ENCODE results near the gene GPR6. TPM values are rescaled to one million over a fixed set of nuclear protein-coding genes. Genes with fewer than 3 reads are reported as not detected.

The GPR6 gene, protein sequence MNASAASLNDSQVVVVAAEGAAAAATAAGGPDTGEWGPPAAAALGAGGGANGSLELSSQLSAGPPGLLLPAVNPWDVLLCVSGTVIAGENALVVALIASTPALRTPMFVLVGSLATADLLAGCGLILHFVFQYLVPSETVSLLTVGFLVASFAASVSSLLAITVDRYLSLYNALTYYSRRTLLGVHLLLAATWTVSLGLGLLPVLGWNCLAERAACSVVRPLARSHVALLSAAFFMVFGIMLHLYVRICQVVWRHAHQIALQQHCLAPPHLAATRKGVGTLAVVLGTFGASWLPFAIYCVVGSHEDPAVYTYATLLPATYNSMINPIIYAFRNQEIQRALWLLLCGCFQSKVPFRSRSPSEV
- not detected in 2 replicates for total RNA-seq

DNA sequence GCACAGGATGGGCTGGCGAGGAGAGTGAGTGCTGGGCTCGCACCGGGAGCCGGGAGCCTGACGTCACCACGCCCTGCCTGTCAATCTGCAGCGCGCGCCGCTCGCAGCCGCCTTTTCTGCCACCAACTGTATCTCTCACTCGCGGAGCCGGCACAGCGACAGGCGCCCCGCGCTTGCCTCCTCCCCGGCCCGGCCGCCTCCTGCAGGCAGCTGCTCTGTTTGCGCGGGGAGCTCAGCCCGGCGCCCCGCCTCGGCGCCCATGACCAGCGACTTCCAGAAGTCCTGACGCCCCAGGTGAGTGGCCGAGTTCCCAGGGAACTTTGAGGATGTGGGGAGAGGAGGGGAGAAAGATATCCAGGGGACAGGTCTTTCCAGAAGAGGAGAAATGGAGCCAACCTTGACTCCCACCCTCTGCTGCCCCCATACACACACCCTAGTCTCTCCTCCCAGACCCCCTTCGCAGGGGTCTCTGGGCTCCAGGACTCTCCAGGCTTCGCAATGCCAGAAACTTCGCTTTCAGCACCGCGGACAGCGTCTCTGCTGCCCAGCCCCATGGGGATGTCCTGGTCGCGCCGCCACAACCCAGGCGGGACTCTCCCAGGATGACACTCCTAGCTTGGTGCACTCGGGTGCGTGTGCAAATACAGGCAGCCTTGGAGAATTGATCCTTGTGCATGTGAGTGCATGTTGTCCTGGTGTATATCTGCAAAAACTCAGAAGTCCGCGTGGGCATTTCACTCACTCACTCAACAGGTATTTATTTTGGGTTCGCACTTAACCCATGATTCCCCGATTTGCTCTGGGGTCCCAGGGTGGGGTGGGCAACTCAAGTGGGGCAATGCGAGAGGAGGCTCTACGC lies at the start of gene GPR6:
TSS of gene GPR6 (plus strand) at position 138 of the 859 bp plus-strand sequence. CDS start 802 bp downstream, outside the sequence.
- Histone ChIP-seq H3K36me3 (ENCODE audit: control insufficient read depth, insufficient read depth, low read length) (no peaks in the 10 kb centered on the region), H3K4me3 (ENCODE audit: low read depth, low read length) (no peak within 1 kb of the TSS), H3K27me3 (ENCODE audit: control insufficient read depth, insufficient read depth, low read length) (peaks cover 12% of the 10 kb centered on the region)
- FAIRE-seq: no peak
- DNase-seq (ENCODE audit: low read depth): peak; percentile 28
- TF ChIP-seq, protein P1, sequence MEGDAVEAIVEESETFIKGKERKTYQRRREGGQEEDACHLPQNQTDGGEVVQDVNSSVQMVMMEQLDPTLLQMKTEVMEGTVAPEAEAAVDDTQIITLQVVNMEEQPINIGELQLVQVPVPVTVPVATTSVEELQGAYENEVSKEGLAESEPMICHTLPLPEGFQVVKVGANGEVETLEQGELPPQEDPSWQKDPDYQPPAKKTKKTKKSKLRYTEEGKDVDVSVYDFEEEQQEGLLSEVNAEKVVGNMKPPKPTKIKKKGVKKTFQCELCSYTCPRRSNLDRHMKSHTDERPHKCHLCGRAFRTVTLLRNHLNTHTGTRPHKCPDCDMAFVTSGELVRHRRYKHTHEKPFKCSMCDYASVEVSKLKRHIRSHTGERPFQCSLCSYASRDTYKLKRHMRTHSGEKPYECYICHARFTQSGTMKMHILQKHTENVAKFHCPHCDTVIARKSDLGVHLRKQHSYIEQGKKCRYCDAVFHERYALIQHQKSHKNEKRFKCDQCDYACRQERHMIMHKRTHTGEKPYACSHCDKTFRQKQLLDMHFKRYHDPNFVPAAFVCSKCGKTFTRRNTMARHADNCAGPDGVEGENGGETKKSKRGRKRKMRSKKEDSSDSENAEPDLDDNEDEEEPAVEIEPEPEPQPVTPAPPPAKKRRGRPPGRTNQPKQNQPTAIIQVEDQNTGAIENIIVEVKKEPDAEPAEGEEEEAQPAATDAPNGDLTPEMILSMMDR (IDR thresholded peaks at IDR 0.05; ENCODE audit: insufficient read depth, low read length, severe bottlenecking): no peak

DNA sequence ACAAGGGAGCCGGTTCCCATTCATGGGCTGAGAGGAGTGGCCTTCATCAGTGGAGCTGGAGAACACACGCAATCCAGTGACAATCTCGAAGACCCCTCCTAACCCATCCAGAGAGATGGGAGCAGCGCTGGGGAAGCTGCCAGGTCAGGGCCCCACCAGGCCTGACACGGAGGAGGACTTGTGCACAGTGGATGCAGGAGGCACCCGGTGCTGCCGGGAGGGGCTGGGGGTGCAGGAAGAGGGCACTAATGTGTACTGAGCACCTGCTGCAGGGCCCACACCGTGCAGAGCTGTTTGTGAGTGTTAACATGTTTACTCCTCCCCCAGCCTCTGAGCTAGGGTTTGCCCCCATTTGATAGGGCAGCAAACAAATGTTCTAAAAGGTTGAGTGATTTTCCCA lies 43.8 kb upstream of the GPR6 start:
- H3K4me3 ChIP-seq (ENCODE audit: low read depth, low read length): no peak overlapping the region
- H3K27me3 ChIP-seq (ENCODE audit: control insufficient read depth, insufficient read depth, low read length): no peaks in the 10 kb centered on the region
- no peak for DNase-seq (ENCODE audit: low read depth)
- TF ChIP-seq, protein P1 (IDR thresholded peaks at IDR 0.05; ENCODE audit: insufficient read depth, low read length, severe bottlenecking): no peak
- no peaks in the 10 kb centered on the region for H3K36me3 ChIP-seq (ENCODE audit: control insufficient read depth, insufficient read depth, low read length)
- no peak for FAIRE-seq

DNA sequence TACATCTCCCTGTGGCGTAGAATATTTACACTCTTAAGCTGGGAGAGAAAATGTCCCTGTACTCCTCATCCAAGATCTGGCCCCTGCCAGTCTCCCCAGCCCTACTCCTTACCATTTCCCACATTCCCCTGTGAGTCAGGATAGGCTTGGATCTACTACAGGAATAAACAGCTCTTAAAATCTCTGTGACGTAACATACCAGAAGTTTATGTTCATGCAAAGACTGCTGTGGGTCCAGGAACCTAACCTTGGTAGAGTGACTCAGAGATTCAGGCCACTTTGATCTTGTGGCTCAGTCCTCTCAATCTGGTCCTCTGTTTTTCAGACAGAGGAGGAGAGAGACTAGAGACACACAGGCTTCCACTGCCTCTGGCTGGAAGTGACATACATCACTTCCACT lies 38.5 kb upstream of the GPR6 start:
- Histone ChIP-seq H3K27me3 (ENCODE audit: control insufficient read depth, insufficient read depth, low read length) (no peaks in the 10 kb centered on the region), H3K4me3 (ENCODE audit: low read depth, low read length) (no peak overlapping the region), H3K36me3 (ENCODE audit: control insufficient read depth, insufficient read depth, low read length) (no peaks in the 10 kb centered on the region)
- TF ChIP-seq, protein P1 (IDR thresholded peaks at IDR 0.05; ENCODE audit: insufficient read depth, low read length, severe bottlenecking): no peak
- no peak for FAIRE-seq
- peak; percentile 26 for DNase-seq (ENCODE audit: low read depth)

DNA sequence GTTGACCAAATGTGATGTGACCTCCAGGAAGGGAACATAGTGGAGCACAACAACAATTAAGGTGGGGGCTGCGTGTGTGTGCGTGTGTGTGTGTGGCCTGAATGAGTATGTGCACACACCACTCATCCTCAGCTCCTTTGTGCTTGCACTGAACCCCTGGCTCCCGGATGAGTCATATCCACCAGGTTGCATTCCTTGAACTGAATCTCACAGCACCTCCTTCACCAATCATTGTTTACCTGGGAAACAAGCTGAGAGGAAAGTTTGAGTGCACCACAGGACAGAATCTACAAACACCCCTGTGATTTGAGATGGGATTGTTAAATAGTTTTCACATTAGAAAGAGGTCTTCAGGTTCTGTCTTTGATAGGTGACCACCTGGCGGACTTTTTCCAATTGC lies 33.7 kb upstream of the GPR6 start:
- TF ChIP-seq, protein P1 (IDR thresholded peaks at IDR 0.05; ENCODE audit: insufficient read depth, low read length, severe bottlenecking): no peak
- DNase-seq (ENCODE audit: low read depth) (peak; percentile 91), FAIRE-seq (peak; percentile 81)
- Histone ChIP-seq H3K36me3 (ENCODE audit: control insufficient read depth, insufficient read depth, low read length) (no peaks in the 10 kb centered on the region), H3K27me3 (ENCODE audit: control insufficient read depth, insufficient read depth, low read length) (no peaks in the 10 kb centered on the region), H3K4me3 (ENCODE audit: low read depth, low read length) (no peak overlapping the region)

DNA sequence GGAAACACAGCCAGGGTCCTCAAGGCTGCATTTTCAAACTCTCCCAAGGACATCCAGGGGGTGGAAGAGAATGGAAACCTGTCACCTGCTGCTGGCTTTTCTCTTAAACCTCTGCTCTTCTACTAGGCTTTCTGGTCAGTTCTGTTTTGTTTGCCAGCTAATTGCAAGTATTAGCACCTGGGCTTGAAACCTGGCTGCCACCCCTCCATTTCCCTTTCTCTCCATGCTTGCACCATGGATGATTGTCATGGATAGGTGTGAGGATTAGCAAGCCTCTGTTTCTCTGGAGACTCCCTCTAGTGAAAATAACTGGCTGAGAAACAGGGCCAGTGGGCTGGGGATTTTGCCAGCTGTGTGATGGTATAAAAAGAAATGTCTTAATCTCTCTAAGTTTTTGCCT lies 33.0 kb upstream of the GPR6 start:
- FAIRE-seq (no peak), DNase-seq (ENCODE audit: low read depth) (no peak)
- TF ChIP-seq, protein P1 (IDR thresholded peaks at IDR 0.05; ENCODE audit: insufficient read depth, low read length, severe bottlenecking): no peak
- H3K27me3 ChIP-seq (ENCODE audit: control insufficient read depth, insufficient read depth, low read length): no peaks in the 10 kb centered on the region
- H3K4me3 ChIP-seq (ENCODE audit: low read depth, low read length): no peak overlapping the region
- H3K36me3 ChIP-seq (ENCODE audit: control insufficient read depth, insufficient read depth, low read length): no peaks in the 10 kb centered on the region

Measured in bronchial epithelial cell (primary cell).